Smooth muscle cell (in vitro differentiated cells): ENCODE measurements around the gene C1QTNF6. TPM values are rescaled to one million over a fixed set of nuclear protein-coding genes. Genes with fewer than 3 reads are reported as not detected.

ENCODE experiments used
- DNase-seq: peaks from one replicate; lab custom pipeline; 2025; ENCODE audit not compliant: unreplicated experiment; lab: John Stamatoyannopoulos, UW
- H2AFZ ChIP-seq: fragments of 200-600 bp; sonication (generic); 2 replicates; pipeline ENCODE4 v1.6.0; 2016; ENCODE audit warnings: antibody characterized with exemption, low read depth, mild to moderate bottlenecking
- H3F3A ChIP-seq: fragments of 200-600 bp; sonication (generic); 2 replicates; pipeline ENCODE4 v1.6.0; 2017; ENCODE audit warnings: antibody characterized with exemption, low read depth
- H3K27ac ChIP-seq: fragments of 200-600 bp; sonication (generic); 2 replicates; pipeline ENCODE4 v1.5.1; 2016; ENCODE audit warnings: low read depth, mild to moderate bottlenecking
- H3K27me3 ChIP-seq: fragments of 200-600 bp; sonication (generic); 2 replicates; pipeline ENCODE4 v1.6.1; 2016; ENCODE audit warnings: low read depth, mild to moderate bottlenecking
- H3K36me3 ChIP-seq: fragments of 200-600 bp; sonication (generic); 2 replicates; pipeline ENCODE4 v1.5.1; 2016; ENCODE audit warnings: low read depth
- H3K4me1 ChIP-seq: fragments of 200-600 bp; sonication (generic); 2 replicates; pipeline ENCODE4 v1.5.1; 2016; ENCODE audit warnings: low read depth
- H3K4me2 ChIP-seq: fragments of 200-600 bp; sonication (generic); 2 replicates; pipeline ENCODE4 v1.6.0; 2016; ENCODE audit warnings: mild to moderate bottlenecking
- H3K4me3 ChIP-seq: fragments of 200-600 bp; sonication (generic); 2 replicates; pipeline ENCODE4 v1.5.1; 2016; ENCODE audit warnings: mild to moderate bottlenecking
- H3K79me2 ChIP-seq: fragments of 200-600 bp; sonication (generic); 2 replicates; pipeline ENCODE4 v1.6.0; 2016; ENCODE audit warnings: low read depth, mild to moderate bottlenecking
- H3K9ac ChIP-seq: fragments of 200-600 bp; sonication (generic); 2 replicates; pipeline ENCODE4 v1.6.0; 2016; ENCODE audit warnings: low read depth
- H3K9me3 ChIP-seq: fragments of 200-600 bp; sonication (generic); replicated peaks from 2 replicates; pipeline ENCODE4 v1.5.1; 2016; ENCODE audit warnings: low read depth
- H4K20me1 ChIP-seq: fragments of 200-600 bp; sonication (generic); 2 replicates; pipeline ENCODE4 v1.6.0; 2016; ENCODE audit warnings: low read depth
- WGBS: methylation state at CpG from one replicate; pipeline ENCODE4 v1.1.7; 2016; ENCODE audit warnings: low lambda C conversion rate; 5-methylcytosine and 5-hydroxymethylcytosine counted together
- polyA plus RNA-seq: library from polyadenylated mRNA; unstranded; fragments of >200 nt; fragmentation: Nextera tagmentation; extraction: Ambion mirVana; gene quantifications from 2 replicates; pipeline ENCODE4 v1.2.1, GENCODE V29; 2016
- total RNA-seq: library from RNA; depleted of rRNA; stranded (reverse); fragments of >200 nt; gene quantifications from 2 replicates; pipeline ENCODE4 v1.2.3, GENCODE V29; 2014
- TF ChIP-seq, protein P1 (sequence below): fragments of 200-600 bp; sonication (generic); IDR thresholded peaks from 2 replicates; pipeline ENCODE4 v1.5.1; 2017; ENCODE audit warnings: borderline replicate concordance, mild to moderate bottlenecking, antibody characterized with exemption; ENCODE audit not compliant: insufficient read depth, poor library complexity, severe bottlenecking

Gene C1QTNF6
- total and polyA plus RNA-seq, 2 experiments from 2014 or later, result 14.3 to 26.8 TPM

DNA sequence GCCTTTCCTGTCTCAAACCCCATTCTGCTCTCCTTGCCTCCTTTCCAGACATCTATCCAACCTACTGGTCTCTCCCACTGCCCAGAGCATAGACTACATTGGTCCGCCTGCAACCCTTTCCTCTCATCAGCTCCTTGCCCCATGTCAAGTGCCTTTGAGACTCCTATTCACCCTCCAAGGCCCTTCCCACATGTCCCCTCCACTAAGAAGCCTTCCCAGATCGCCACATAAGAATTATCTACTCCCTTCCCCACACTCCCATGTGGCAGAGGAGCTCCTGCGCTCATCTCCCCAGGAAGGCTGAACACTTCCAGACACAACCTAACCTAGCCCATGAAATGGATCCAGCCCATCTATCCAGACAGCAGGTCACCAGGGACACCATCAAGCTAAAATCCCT, 10.3 kb downstream of the C1QTNF6 start:
- Histone ChIP-seq H3K9ac (no peak overlapping the region), H3K4me2 (peak overlapping the region; percentile 25), H3F3A (peaks cover 5% of the 10 kb centered on the region), H3K36me3 (no peaks in the 10 kb centered on the region), H3K9me3 (no peaks in the 10 kb centered on the region), H3K27ac (peak overlapping the region; percentile 75), H4K20me1 (no peaks in the 10 kb centered on the region), H3K4me3 (no peak overlapping the region), H3K4me1 (peaks cover 32% of the 10 kb centered on the region), H3K79me2 (no peaks in the 10 kb centered on the region), H3K27me3 (no peaks in the 10 kb centered on the region), H2AFZ (no peak overlapping the region)
- 93% methylated on average over 3 of the region's 3 CpGs for WGBS
- no peak for DNase-seq
- TF ChIP-seq, protein P1, sequence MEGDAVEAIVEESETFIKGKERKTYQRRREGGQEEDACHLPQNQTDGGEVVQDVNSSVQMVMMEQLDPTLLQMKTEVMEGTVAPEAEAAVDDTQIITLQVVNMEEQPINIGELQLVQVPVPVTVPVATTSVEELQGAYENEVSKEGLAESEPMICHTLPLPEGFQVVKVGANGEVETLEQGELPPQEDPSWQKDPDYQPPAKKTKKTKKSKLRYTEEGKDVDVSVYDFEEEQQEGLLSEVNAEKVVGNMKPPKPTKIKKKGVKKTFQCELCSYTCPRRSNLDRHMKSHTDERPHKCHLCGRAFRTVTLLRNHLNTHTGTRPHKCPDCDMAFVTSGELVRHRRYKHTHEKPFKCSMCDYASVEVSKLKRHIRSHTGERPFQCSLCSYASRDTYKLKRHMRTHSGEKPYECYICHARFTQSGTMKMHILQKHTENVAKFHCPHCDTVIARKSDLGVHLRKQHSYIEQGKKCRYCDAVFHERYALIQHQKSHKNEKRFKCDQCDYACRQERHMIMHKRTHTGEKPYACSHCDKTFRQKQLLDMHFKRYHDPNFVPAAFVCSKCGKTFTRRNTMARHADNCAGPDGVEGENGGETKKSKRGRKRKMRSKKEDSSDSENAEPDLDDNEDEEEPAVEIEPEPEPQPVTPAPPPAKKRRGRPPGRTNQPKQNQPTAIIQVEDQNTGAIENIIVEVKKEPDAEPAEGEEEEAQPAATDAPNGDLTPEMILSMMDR, result no peak

DNA sequence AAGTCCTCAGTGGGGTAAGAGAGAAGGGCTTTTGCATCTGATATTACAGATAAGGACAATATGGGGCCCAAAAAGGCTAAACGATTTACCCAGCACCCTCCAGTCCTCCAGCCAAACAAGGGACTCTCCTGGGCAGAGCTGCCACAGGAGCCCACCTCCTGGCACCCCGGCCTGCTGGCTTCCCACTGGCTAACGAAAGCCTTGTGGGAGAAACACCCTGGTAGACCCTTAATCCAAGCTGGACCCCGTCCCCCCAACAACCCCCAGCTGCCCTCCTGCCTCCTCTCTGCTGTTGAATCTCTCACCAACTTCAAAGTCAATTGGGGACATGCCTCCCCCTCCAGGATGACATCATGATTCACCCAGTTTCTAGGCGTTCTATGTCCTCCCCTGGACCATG, 10.8 kb downstream of the C1QTNF6 start:
- Histone ChIP-seq H3K9ac (peak overlapping the region; percentile 35), H4K20me1 (no peaks in the 10 kb centered on the region), H3K4me2 (peak overlapping the region; percentile 74), H3K4me1 (peaks cover 32% of the 10 kb centered on the region), H3K27ac (peak overlapping the region; percentile 75), H3K79me2 (no peaks in the 10 kb centered on the region), H3K4me3 (no peak overlapping the region), H3K36me3 (no peaks in the 10 kb centered on the region), H2AFZ (no peak overlapping the region), H3K27me3 (no peaks in the 10 kb centered on the region), H3K9me3 (no peaks in the 10 kb centered on the region), H3F3A (peaks cover 5% of the 10 kb centered on the region)
- DNase-seq, result no peak
- WGBS, result 88% methylated on average over 5 of the region's 5 CpGs
- TF ChIP-seq, protein P1, result no peak

DNA sequence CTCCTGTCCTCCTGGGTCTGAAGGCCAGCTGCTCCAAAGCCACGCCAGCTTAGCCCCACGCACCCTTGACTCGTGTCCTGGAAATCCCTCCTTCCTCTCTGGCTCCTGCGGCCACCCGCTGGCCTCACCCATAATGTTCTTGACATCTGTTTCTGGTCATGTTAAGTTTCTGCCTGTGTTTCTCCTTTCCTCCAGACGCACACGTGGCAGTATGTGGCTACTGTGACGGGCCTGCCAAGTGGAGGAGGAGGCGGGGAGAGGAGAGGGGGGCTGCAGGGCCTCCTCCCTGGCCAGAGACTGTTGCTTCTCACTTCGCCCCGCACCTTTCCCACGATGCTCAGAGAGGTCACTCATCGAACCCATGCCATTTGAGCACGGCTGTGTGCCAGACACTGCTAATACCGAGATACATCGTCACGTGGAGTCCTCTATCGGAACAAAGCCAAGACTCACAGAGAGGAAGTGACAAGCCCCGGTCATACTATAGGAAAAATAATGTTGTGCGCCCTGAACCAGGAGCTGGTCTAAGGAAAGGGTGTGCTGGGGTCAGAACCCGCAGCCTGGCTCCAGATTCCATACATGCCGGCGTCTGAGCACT, 11.5 kb downstream of the C1QTNF6 start:
- H3K27me3 ChIP-seq, result no peaks in the 10 kb centered on the region
- H3K4me3 ChIP-seq, result no peak overlapping the region
- H3K9me3 ChIP-seq, result no peaks in the 10 kb centered on the region
- TF ChIP-seq, protein P1, result no peak
- 31% methylated on average over 23 of the region's 23 CpGs for WGBS
- H3F3A ChIP-seq, result peaks cover 5% of the 10 kb centered on the region
- peaks cover 32% of the 10 kb centered on the region for H3K4me1 ChIP-seq
- DNase-seq, result peak; percentile 22
- peak overlapping the region; percentile 35 for H3K9ac ChIP-seq
- H3K79me2 ChIP-seq, result no peaks in the 10 kb centered on the region
- H2AFZ ChIP-seq, result peak overlapping the region; percentile 70
- no peaks in the 10 kb centered on the region for H3K36me3 ChIP-seq
- no peaks in the 10 kb centered on the region for H4K20me1 ChIP-seq
- H3K27ac ChIP-seq, result peak overlapping the region; percentile 75
- peak overlapping the region; percentile 74 for H3K4me2 ChIP-seq
